ENCODE data around the gene VAMP5. TPM values are rescaled to one million over a fixed set of nuclear protein-coding genes. Genes with fewer than 3 reads are reported as not detected.

Gene VAMP5
- total RNA-seq, 1 donor from 2014 or later, result 1.8 TPM

DNA sequence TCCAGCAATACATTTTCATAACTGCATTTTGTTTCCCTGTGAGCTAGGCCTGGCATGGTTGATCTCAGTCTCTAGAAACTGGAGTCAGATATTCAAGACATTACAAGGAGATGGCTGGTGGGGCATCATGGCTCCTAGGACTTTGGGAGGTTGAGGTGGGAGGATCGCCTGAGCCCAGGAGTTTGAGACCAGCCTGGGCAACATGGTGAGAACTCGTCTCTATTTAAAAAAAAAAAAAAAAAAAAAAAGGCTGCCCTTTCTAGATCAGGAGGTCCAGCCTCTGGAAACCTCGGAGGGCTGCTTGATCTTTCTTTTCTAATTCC is 7.2 kb upstream of the VAMP5 start:
- Mint-ChIP-seq H3K4me3 (ENCODE audit: unreplicated experiment) (no peak overlapping the region), H3K4me1 (ENCODE audit: low read depth) (peaks cover 20% of the 10 kb centered on the region), H3K9me3 (ENCODE audit: low read depth) (no peaks in the 10 kb centered on the region), H3K27ac (ENCODE audit: unreplicated experiment) (no peak overlapping the region), H3K36me3 (ENCODE audit: low read depth) (no peaks in the 10 kb centered on the region), H3K27me3 (ENCODE audit: low read depth) (peaks cover 8% of the 10 kb centered on the region)
- TF ChIP-seq, protein P1, sequence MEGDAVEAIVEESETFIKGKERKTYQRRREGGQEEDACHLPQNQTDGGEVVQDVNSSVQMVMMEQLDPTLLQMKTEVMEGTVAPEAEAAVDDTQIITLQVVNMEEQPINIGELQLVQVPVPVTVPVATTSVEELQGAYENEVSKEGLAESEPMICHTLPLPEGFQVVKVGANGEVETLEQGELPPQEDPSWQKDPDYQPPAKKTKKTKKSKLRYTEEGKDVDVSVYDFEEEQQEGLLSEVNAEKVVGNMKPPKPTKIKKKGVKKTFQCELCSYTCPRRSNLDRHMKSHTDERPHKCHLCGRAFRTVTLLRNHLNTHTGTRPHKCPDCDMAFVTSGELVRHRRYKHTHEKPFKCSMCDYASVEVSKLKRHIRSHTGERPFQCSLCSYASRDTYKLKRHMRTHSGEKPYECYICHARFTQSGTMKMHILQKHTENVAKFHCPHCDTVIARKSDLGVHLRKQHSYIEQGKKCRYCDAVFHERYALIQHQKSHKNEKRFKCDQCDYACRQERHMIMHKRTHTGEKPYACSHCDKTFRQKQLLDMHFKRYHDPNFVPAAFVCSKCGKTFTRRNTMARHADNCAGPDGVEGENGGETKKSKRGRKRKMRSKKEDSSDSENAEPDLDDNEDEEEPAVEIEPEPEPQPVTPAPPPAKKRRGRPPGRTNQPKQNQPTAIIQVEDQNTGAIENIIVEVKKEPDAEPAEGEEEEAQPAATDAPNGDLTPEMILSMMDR (IDR thresholded peaks at IDR 0.05), result no peak
- DNase-seq (ENCODE audit: low spot score), result no peak

DNA sequence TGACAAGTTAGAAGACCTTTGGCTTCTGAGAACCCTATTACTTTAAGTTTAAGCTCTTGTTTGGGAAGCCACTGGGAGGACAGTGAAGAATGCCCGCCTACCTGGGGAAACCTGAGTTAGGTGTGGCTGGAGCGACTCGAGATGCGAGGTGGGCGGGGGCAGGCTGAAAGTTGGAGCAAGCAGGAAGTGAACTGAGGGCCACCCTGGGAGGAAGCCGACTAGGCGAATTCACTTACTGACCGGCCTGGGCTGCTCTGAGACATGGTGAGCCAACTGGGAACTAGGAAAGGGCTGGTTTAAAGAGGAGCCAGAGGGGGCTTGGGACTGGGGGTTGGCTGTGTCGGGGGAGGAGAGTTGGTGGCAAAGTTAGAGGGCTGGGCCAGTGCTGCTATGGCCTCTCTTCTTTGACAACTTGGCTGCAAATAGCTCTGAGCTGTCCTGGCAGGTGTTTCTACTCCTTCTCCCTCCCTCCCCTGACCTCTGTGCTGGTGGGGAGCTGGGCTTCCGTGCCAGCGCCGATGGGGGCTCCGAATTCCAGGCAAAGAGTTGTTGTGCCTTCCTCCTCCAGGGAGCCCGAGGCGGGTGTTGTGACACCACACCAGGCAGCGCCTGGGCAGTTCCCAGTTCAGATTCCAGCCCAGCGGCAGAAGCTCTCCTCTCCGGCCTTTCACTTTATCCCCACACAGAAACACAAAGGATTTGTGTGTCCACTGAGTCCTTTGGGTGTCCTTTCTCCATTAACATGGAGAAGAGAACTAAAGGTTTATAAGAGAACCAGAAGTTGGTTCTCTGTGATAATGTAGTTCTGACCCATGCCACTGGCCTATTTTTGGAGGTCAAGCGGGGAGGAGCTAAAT is 6.6 kb upstream of the VAMP5 start, which contains the start of gene VAMP8:
TSS of gene VAMP8 (plus strand) at position 201 of the 857 bp plus-strand sequence. CDS start at position 262, 61 bp downstream.
- Mint-ChIP-seq H3K36me3 (ENCODE audit: low read depth) (no peaks in the 10 kb centered on the region), H3K9me3 (ENCODE audit: low read depth) (no peaks in the 10 kb centered on the region), H3K4me3 (ENCODE audit: unreplicated experiment) (no peak within 1 kb of the TSS), H3K4me1 (ENCODE audit: low read depth) (peaks cover 20% of the 10 kb centered on the region), H3K27me3 (ENCODE audit: low read depth) (peaks cover 5% of the 10 kb centered on the region), H3K27ac (ENCODE audit: unreplicated experiment) (peak within 1 kb of the TSS; percentile 49)
- TF ChIP-seq, protein P1 (IDR thresholded peaks at IDR 0.05), result no peak
- DNase-seq (ENCODE audit: low spot score), result no peak

DNA sequence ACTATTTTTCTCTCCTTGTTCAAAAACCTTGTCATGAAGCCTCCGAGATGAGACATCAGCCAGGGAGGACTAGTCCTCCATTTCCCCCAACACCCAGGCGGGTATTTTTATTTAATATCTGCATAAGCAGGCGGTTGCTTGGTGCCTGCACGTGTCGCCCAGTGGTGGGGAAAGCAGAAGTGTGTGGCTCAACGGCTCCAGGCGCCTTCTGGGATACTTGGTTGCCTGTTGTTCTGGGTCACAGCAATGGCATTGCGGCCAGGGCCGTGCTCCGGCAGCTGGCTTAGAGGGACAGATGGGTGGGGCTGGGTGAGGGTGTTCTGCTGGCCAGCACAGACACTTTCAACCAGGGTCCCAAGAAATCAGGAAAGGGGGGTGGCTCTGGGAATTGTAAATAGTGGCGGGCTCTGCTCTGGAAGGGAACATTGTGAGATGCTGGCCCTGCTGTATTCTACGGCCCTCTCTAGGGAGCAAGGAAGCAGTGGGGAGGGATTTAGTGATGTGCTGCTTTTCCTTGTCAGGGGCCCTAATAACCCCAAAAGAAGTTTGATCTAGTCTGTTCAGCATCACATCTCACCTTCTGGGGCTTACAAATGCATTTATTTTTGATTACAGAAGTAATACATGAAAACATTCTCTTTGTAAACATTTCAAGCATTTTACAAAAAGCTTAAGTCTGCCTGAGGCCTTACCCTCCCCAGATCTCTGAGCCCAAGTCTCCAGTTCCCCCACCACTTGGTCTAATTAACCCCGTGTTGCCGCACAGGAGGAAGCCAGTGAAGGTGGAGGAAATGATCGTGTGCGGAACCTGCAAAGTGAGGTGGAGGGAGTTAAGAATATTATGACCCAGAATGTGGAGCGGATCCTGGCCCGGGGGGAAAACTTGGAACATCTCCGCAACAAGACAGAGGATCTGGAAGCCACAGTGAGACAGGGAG is 5.7 kb upstream of the VAMP5 start:
- H3K4me1 Mint-ChIP-seq (ENCODE audit: low read depth), result peaks cover 20% of the 10 kb centered on the region
- H3K36me3 Mint-ChIP-seq (ENCODE audit: low read depth), result no peaks in the 10 kb centered on the region
- peaks cover 3% of the 10 kb centered on the region for H3K27me3 Mint-ChIP-seq (ENCODE audit: low read depth)
- H3K27ac Mint-ChIP-seq (ENCODE audit: unreplicated experiment), result no peak overlapping the region
- no peaks in the 10 kb centered on the region for H3K9me3 Mint-ChIP-seq (ENCODE audit: low read depth)
- TF ChIP-seq, protein P1 (IDR thresholded peaks at IDR 0.05), result no peak
- H3K4me3 Mint-ChIP-seq (ENCODE audit: unreplicated experiment), result no peak overlapping the region
- DNase-seq (ENCODE audit: low spot score), result no peak

DNA sequence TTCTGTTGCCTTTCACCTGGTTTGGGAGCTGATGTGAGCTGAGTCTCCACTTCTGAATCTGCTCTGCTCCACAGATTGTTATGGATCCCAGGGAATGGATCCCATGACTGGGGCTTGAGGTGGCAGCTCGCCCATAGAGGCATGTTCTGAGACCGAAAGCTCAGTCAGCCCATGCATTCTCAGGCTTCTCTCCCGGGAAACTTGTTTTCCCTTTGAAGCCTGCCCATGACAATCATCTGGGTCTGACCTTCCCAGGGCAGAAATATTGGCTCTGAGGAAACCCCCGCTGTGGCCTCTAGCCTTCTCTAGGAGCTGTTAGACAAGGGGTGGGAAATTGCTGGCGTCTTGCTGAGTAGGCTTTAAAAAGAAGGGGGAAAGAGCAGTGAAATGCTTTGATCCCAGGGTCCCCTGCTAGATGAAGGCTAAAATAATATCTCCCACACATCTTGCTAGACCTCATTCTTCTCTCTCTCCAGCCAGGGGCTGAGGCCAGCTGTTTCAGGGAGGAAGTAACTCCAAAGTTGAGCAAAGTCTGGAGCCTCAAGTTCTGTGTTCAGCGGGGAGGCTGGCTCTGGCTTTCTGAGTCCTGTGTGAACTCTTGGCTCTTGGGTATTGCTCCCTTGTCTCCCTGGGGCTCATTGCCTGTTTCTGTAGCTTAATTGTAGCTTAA is 4.8 kb upstream of the VAMP5 start:
- peaks cover 3% of the 10 kb centered on the region for H3K27me3 Mint-ChIP-seq (ENCODE audit: low read depth)
- H3K9me3 Mint-ChIP-seq (ENCODE audit: low read depth), result no peaks in the 10 kb centered on the region
- no peak overlapping the region for H3K4me3 Mint-ChIP-seq (ENCODE audit: unreplicated experiment)
- no peaks in the 10 kb centered on the region for H3K36me3 Mint-ChIP-seq (ENCODE audit: low read depth)
- H3K27ac Mint-ChIP-seq (ENCODE audit: unreplicated experiment), result peak overlapping the region; percentile 58
- H3K4me1 Mint-ChIP-seq (ENCODE audit: low read depth), result peaks cover 20% of the 10 kb centered on the region
- DNase-seq (ENCODE audit: low spot score), result no peak
- TF ChIP-seq, protein P1 (IDR thresholded peaks at IDR 0.05), result no peak

DNA sequence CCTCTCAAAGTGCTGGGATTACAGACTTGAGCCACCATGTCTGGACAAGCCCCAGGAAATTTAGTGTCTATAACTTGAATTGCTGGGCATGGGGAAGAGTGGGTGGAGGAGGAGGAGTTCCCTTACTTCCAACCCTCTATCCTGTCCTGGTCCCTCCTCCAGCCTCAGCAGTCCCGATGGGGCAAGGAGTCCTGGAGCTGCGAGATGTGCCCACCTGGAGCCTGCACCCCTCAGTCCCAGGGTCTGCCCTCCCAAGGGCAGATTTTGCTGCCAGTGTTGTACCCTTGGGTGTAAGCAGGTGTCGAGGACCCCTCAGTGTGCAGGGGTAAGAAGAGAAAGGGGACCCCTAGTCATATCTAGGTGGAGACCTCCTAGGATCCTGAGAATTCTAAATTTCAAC is 4.0 kb upstream of the VAMP5 start:
- Mint-ChIP-seq H3K36me3 (ENCODE audit: low read depth) (no peaks in the 10 kb centered on the region), H3K27me3 (ENCODE audit: low read depth) (peaks cover 3% of the 10 kb centered on the region), H3K4me1 (ENCODE audit: low read depth) (peaks cover 25% of the 10 kb centered on the region), H3K9me3 (ENCODE audit: low read depth) (no peaks in the 10 kb centered on the region), H3K27ac (ENCODE audit: unreplicated experiment) (no peak overlapping the region), H3K4me3 (ENCODE audit: unreplicated experiment) (no peak overlapping the region)
- DNase-seq (ENCODE audit: low spot score), result no peak
- TF ChIP-seq, protein P1 (IDR thresholded peaks at IDR 0.05), result no peak

Data from chondrocyte (in vitro differentiated cells).